NT2/D1 (cell line): Measurements from ENCODE around the gene CROCC2.
A peak's percentile ranks its signal among the peaks of the same experiment; 100 is the strongest.

ENCODE experiments used
- DNase-seq: peaks from one replicate; pipeline ENCODE4 v3.0.0-alpha.2; 2011; ENCODE audit warnings: low read depth, low spot score
- H3K27me3 ChIP-seq: 2 replicates; pipeline ENCODE4 v1.6.0; 2011; ENCODE audit warnings: mild to moderate bottlenecking; ENCODE audit not compliant: insufficient read length, insufficient read depth
- H3K36me3 ChIP-seq: 2 replicates; pipeline ENCODE4 v1.6.1; 2011; ENCODE audit warnings: mild to moderate bottlenecking, low read length, mixed read lengths; ENCODE audit not compliant: insufficient read depth, insufficient read length
- H3K4me1 ChIP-seq: 2 replicates; pipeline ENCODE4 v1.5.1; 2011; ENCODE audit not compliant: insufficient read depth, insufficient read length
- H3K4me3 ChIP-seq: 2 replicates; pipeline ENCODE4 v1.5.1; 2011; ENCODE audit warnings: low read depth; ENCODE audit not compliant: insufficient read length
- H3K9ac ChIP-seq: 2 replicates; pipeline ENCODE4 v1.6.0; 2011; ENCODE audit warnings: low read depth; ENCODE audit not compliant: insufficient read length
- H3K9me3 ChIP-seq: 2 replicates; pipeline ENCODE4 v1.5.1; 2011; ENCODE audit warnings: mild to moderate bottlenecking, low read length; ENCODE audit not compliant: insufficient read depth
- SUZ12 ChIP-seq: IDR thresholded peaks from 2 replicates; pipeline ENCODE4 v1.6.1; 2011; ENCODE audit not compliant: insufficient read length, insufficient read depth; ENCODE audit errors: extremely low read depth
- YY1 ChIP-seq: IDR thresholded peaks from 2 replicates; pipeline ENCODE4 v1.6.1; 2011; ENCODE audit not compliant: insufficient read length, insufficient read depth
- ZNF274 ChIP-seq: IDR thresholded peaks from 2 replicates; pipeline ENCODE4 v1.6.1; 2011; ENCODE audit warnings: mild to moderate bottlenecking, low read depth, low read length

The CROCC2 gene

DNA sequence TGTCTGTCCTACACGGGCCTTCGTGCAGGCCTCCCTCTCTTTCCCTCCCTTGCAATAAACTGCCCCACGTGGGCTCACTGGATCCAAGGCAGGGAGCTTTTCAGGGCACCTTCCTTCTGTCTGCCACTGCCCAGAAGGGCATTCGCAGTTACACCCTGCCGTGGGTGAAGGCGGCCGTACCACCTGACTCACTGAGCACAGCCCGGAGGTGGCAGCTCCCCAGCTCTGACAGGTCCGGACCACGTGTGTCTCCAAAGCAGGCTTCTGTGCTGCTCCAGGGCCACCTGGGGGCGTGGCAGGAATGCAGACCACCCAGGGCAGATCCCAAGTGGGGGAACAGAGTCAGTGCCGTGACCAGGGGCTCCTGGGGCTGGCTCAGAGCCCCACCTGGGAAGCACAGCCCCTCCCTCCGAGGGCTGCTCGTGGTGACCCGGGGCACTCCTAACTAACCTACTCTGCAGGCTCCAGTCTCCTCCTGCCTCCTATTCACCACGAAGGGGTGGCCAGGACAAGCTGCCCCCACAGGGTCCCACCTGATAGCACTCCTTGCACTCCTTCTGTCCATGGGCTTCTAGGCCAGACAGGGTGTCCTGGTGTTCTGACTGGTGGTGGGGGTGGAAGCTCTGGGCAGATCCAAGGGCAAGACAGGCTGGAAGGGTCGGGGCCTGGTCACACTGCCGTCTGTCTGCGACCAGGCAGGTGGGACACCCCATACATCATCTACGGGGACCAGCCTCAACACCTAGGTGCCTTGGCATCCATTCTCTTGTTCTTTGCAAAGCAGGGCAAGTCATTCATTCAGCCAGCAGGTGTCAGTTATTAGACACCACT lies 102.0 kb downstream of the CROCC2 start:
- Histone ChIP-seq H3K4me1 (peaks cover 34% of the 10 kb centered on the region), H3K9ac (no peak overlapping the region), H3K4me3 (no peak overlapping the region), H3K9me3 (peaks cover 35% of the 10 kb centered on the region), H3K27me3 (peaks cover 35% of the 10 kb centered on the region), H3K36me3 (no peaks in the 10 kb centered on the region)
- no peak for DNase-seq
- TF ChIP-seq ZNF274: no peak
- no peak for TF ChIP-seq SUZ12
- no peak for TF ChIP-seq YY1

DNA sequence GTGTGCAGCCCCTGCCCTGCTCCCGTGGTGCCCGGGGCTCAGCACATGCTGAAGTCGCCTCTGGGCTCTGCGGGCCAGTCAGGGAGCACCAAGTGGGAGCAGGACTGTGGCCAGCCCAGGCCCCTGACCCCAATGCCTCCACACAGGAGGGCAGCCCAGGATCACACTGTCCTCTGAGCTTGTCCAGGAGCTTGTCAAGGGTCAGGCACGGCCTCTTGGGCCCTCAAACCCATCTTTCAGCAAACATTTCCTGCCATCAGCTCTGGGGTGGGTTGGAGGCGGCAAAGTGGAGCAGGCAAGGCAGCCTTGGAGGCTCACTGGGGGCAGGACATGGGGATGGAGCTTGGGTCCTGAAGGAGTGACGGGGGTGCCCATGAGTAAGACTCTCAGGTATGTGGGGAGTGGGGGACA lies 102.6 kb downstream of the CROCC2 start:
- Histone ChIP-seq H3K36me3 (no peaks in the 10 kb centered on the region), H3K9me3 (peaks cover 29% of the 10 kb centered on the region), H3K4me3 (no peak overlapping the region), H3K4me1 (peaks cover 34% of the 10 kb centered on the region), H3K27me3 (peaks cover 35% of the 10 kb centered on the region), H3K9ac (no peak overlapping the region)
- no peak for TF ChIP-seq ZNF274
- no peak for DNase-seq

GRCh38 chr2:241009191-241009590 lies 103.1 kb downstream of the CROCC2 start:
- DNase-seq: no peak
- Histone ChIP-seq H3K9ac (peak overlapping the region; percentile 68), H3K36me3 (no peaks in the 10 kb centered on the region), H3K27me3 (peaks cover 36% of the 10 kb centered on the region), H3K9me3 (peaks cover 24% of the 10 kb centered on the region), H3K4me1 (peaks cover 34% of the 10 kb centered on the region), H3K4me3 (peak overlapping the region; percentile 13)
- no peak for TF ChIP-seq SUZ12
- TF ChIP-seq ZNF274: no peak
- no peak for TF ChIP-seq YY1

DNA sequence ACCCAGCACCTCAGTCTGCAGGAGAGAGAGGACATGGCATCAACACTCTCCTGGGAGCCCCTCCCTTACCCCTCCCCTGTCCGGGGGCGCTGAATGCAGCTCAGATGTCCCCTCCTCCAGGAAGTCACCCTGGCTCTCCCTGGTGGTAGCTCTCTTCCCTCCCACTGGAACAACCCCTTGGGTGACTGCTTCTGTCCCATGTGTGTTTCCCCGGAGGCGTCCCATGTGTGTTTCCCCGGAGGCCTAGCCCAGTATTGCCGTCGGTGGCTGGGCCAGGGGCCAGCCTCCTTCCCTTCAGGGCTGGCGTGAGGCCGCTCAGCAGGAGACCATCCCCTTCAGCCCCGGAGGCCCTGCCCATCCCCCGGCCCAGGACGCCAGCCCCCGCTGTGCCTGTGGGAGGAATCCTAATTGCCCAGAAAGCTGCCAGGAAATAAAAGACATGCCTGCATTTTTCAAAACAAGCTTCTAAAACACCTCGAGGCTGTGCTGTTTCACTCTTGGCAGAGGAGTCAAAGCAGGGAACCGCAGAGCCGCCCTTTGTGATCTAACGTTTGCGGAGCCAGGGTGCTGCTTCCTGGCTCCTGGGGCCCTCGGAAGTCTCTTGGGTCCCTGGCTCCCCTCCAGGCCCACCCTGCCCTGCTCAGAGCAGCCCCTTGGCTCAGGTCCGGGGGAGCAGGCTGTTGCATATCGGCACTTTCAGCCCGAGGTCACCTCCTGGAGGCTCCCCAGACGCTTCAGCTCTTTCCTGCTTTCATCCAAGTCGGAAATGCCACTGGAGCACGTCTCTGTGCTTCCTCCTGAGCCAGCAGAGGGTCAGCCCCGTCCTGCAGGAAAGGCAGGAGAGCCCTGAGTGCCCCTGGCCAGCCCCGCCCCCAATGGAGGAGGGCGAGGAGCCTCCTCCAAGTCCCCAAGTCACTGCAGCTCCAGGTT lies 103.7 kb downstream of the CROCC2 start:
- TF ChIP-seq YY1 (no peak), ZNF274 (no peak), SUZ12 (no peak)
- DNase-seq: peak; percentile 65
- H3K9ac ChIP-seq: peak overlapping the region; percentile 84
- peaks cover 34% of the 10 kb centered on the region for H3K4me1 ChIP-seq
- H3K9me3 ChIP-seq: peaks cover 17% of the 10 kb centered on the region
- H3K27me3 ChIP-seq: peaks cover 38% of the 10 kb centered on the region
- H3K36me3 ChIP-seq: no peaks in the 10 kb centered on the region
- peak overlapping the region; percentile 19 for H3K4me3 ChIP-seq

GRCh38 chr2:241010531-241011295 lies 104.6 kb downstream of the CROCC2 start:
- H3K4me3 ChIP-seq: peak overlapping the region; percentile 19
- TF ChIP-seq SUZ12 (no peak), YY1 (no peak), ZNF274 (no peak)

DNA sequence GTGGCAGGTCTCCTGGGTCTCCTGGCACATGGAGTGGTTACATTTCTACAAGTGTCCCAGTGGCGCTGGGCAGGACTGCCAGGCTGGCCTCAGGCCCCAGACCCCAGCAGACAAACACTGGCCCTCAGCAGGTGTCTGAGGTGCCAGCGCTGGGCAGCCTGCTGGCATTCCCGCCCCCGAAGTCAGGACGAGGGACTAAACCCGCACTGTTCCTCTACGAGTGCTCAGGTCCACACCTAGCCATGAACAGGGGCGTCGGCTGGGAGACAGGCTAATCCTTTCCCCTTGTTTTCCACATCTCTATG lies 105.1 kb downstream of the CROCC2 start:
- peaks cover 34% of the 10 kb centered on the region for H3K4me1 ChIP-seq
- TF ChIP-seq YY1: no peak
- TF ChIP-seq SUZ12: no peak
- no peak for TF ChIP-seq ZNF274

More at GRCh38 chr2:241010531-241011295, 104.6 kb downstream of the CROCC2 start:
- peaks cover 34% of the 10 kb centered on the region for H3K4me1 ChIP-seq
- peaks cover 38% of the 10 kb centered on the region for H3K27me3 ChIP-seq
- H3K9ac ChIP-seq: peak overlapping the region; percentile 84
- no peak for DNase-seq
- H3K36me3 ChIP-seq: no peaks in the 10 kb centered on the region
- peaks cover 10% of the 10 kb centered on the region for H3K9me3 ChIP-seq

More for the DNA sequence above, 105.1 kb downstream of the CROCC2 start:
- Histone ChIP-seq H3K27me3 (peaks cover 38% of the 10 kb centered on the region), H3K36me3 (no peaks in the 10 kb centered on the region), H3K9me3 (peaks cover 5% of the 10 kb centered on the region; the same call in 1 of the 2 replicates), H3K9ac (peak overlapping the region; percentile 22), H3K4me3 (no peak overlapping the region)
- DNase-seq: no peak
